A673 (cell line): ENCODE results near the gene GOLM1. TPM values are rescaled to one million over a fixed set of nuclear protein-coding genes. Genes with fewer than 3 reads are reported as not detected.

Experiments used
- BruUV-seq: library from RNA; stranded (reverse); fragments of 400-500 nt; replicated peaks from 2 replicates; lab custom pipeline; 2021; lab: Mats Ljungman, UMichigan
- CTCF ChIA-PET: fragments of 300-600 bp; sonication (Branson Sonifier 250); formaldehyde crosslinking; loops from one replicate; lab custom pipeline; 2022; ENCODE audit warnings: antibody characterized with exemption; lab: Charles Lee
- POLR2A ChIA-PET: fragments of 300-600 bp; sonication (Branson Sonifier 250); formaldehyde crosslinking; loops from one replicate; lab custom pipeline; 2022; ENCODE audit warnings: antibody characterized with exemption; ENCODE audit not compliant: low non-redundant PET; lab: Charles Lee
- DNase-seq: peaks from one replicate; pipeline ENCODE4 v3.0.0-alpha.2; 2015; ENCODE audit warnings: low spot score
- H3K27ac ChIP-seq: fragments of 200-600 bp; sonication (generic); 2 replicates; pipeline ENCODE4 v1.5.1; 2016; ENCODE audit warnings: mixed run types, low read depth, mild to moderate bottlenecking, mixed read lengths, antibody characterized with exemption, low read length; ENCODE audit not compliant: poor library complexity, severe bottlenecking
- H3K27me3 ChIP-seq: fragments of 200-600 bp; sonication (generic); replicated peaks from 2 replicates; pipeline ENCODE4 v1.6.1; 2017; ENCODE audit warnings: mixed run types, low read depth, mild to moderate bottlenecking, mixed read lengths, antibody characterized with exemption, low read length; ENCODE audit not compliant: insufficient read depth, poor library complexity
- H3K36me3 ChIP-seq: fragments of 200-600 bp; sonication (generic); 2 replicates; pipeline ENCODE4 v1.6.1; 2016; ENCODE audit warnings: mixed run types, mild to moderate bottlenecking, mixed read lengths, antibody characterized with exemption, low read length; ENCODE audit not compliant: insufficient read depth, poor library complexity, severe bottlenecking
- H3K4me1 ChIP-seq: fragments of 200-600 bp; sonication (generic); 2 replicates; pipeline ENCODE4 v1.6.1; 2017; ENCODE audit warnings: mixed run types, mild to moderate bottlenecking, mixed read lengths, antibody characterized with exemption, low read length; ENCODE audit not compliant: insufficient read depth, poor library complexity, severe bottlenecking
- H3K4me3 ChIP-seq: fragments of 200-600 bp; sonication (generic); 2 replicates; pipeline ENCODE4 v1.5.1; 2016; ENCODE audit warnings: low read depth, mixed run types, mild to moderate bottlenecking, mixed read lengths, low read length; ENCODE audit not compliant: poor library complexity, severe bottlenecking
- H3K9me3 ChIP-seq: fragments of 200-600 bp; sonication (generic); 2 replicates; pipeline ENCODE4 v1.6.1; 2016; ENCODE audit warnings: mixed run types, low read depth, mild to moderate bottlenecking, mixed read lengths, antibody characterized with exemption, low read length; ENCODE audit not compliant: poor library complexity, severe bottlenecking
- CTCF ChIP-seq: fragments of 300-800, 200-600 bp; sonication (generic); conservative IDR thresholded peaks from 2 replicates; pipeline ENCODE4 v1.5.1; 2017; ENCODE audit warnings: low read depth, mild to moderate bottlenecking, antibody characterized with exemption, low read length, moderate library complexity, mixed read lengths
- EZH2 ChIP-seq: fragments of 200-600 bp; sonication (generic); IDR thresholded peaks from 2 replicates; pipeline ENCODE4 v1.6.1; 2017; ENCODE audit warnings: borderline replicate concordance, low read depth, mild to moderate bottlenecking, mixed read lengths, antibody characterized with exemption, low read length; ENCODE audit not compliant: poor library complexity, severe bottlenecking
- intact Hi-C: fragments of 100-400 bp; cut with micrococcal nuclease; formaldehyde crosslinking; loops from one replicate; pipeline ENCODE4 v1.10.0; 2022; ENCODE audit not compliant: unreplicated experiment
- total RNA-seq: library from RNA; stranded (reverse); gene quantifications from 2 replicates; pipeline ENCODE4 v1.2.3, GENCODE V29; 2021

Gene GOLM1
- total RNA-seq, 1 experiment from 2014 or later: 86.1 TPM

- BruUV-seq: no TSS peak
- ChIA-PET CTCF (no interaction called here), POLR2A (no interaction called here)
- Histone ChIP-seq H3K27ac (no peak overlapping the region), H3K4me3 (no peak overlapping the region), H3K4me1 (peaks cover 5% of the 10 kb centered on the region), H3K36me3 (peaks cover 3% of the 10 kb centered on the region), H3K9me3 (no peaks in the 10 kb centered on the region), H3K27me3 (no peaks in the 10 kb centered on the region)
- TF ChIP-seq EZH2 (no peak), CTCF (no peak)
- no peak for DNase-seq
- intact Hi-C loops: no loop called here
Measured at GRCh38 chr9:86069206-86069869, 30.0 kb downstream of the GOLM1 start.

- peaks cover 2% of the 10 kb centered on the region for H3K4me1 ChIP-seq
- H3K36me3 ChIP-seq: peaks cover 3% of the 10 kb centered on the region
- no peak for DNase-seq
- intact Hi-C loops: no loop called here
- ChIA-PET CTCF (no interaction called here), POLR2A (no interaction called here)
- no TSS peak for BruUV-seq
- no peaks in the 10 kb centered on the region for H3K27me3 ChIP-seq
- TF ChIP-seq EZH2 (no peak), CTCF (no peak)
- H3K9me3 ChIP-seq: no peaks in the 10 kb centered on the region
- H3K4me3 ChIP-seq: no peak overlapping the region
- no peak overlapping the region for H3K27ac ChIP-seq
Measured at GRCh38 chr9:86064220-86064619, 35.1 kb downstream of the GOLM1 start.

GRCh38 chr9:86062845-86063693, 36.3 kb downstream of the GOLM1 start:
- no peak overlapping the region for H3K4me3 ChIP-seq
- intact Hi-C loops: no loop called here
- H3K9me3 ChIP-seq: no peaks in the 10 kb centered on the region
- H3K36me3 ChIP-seq: peaks cover 3% of the 10 kb centered on the region
- no peaks in the 10 kb centered on the region for H3K27me3 ChIP-seq
- H3K27ac ChIP-seq: no peak overlapping the region
- POLR2A ChIA-PET: no interaction called here
- no peaks in the 10 kb centered on the region for H3K4me1 ChIP-seq
- CTCF ChIA-PET: interaction anchor here (0.6 kb wide), 1 partner anchor 116 kb away, joined by 3 read pairs; no protein-coding TSS in a partner anchor
- no peak for DNase-seq
- BruUV-seq: no TSS peak
- TF ChIP-seq EZH2 (no peak), CTCF (no peak)
